ENCODE measurements around the gene BCAT1.
"Not testable (repeated sequence)": the region's sequence is repeated elsewhere in the genome, so short reads cannot be mapped to it uniquely, and the experiment has no call there.

Gene BCAT1

GRCh38 chr12:24956351-24956750, 7.5 kb upstream of the BCAT1 start:
- not testable (repeated sequence) for DNase-seq (ENCODE audit: low read depth)

- DNase-seq (ENCODE audit: low read depth), result no peak
These were observed 7.0 kb upstream of the BCAT1 start for GRCh38 chr12:24955853-24956252.

- no peak for DNase-seq (ENCODE audit: low read depth)
These were observed 6.5 kb upstream of the BCAT1 start for GRCh38 chr12:24955389-24955788.

GRCh38 chr12:24954261-24954660, 5.4 kb upstream of the BCAT1 start:
- DNase-seq (ENCODE audit: low read depth), result no peak

DNA sequence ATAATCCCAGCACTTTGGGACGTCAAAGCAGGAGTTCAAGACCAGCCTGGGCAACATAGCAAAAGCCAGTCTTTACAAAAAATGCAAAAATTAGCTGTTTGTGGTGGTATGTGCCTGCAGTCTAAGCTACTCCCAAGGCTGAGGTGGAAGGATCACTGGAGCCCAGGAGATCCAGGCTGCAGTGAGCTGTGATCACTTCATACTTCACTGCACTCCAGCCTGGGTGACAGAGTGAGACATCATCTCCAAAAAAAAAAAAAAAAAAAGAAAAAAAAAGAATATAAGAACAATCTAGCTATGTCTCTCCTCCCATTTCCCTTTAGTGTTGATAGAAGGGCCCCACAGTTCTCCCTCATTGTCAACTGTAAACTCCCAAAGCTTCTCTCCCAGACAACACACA, 3.5 kb upstream of the BCAT1 start:
- DNase-seq (ENCODE audit: low read depth), result no peak

GRCh38 chr12:24950231-24950834, 1.4 kb upstream of the BCAT1 start:
- no peak for DNase-seq (ENCODE audit: low read depth)

DNA sequence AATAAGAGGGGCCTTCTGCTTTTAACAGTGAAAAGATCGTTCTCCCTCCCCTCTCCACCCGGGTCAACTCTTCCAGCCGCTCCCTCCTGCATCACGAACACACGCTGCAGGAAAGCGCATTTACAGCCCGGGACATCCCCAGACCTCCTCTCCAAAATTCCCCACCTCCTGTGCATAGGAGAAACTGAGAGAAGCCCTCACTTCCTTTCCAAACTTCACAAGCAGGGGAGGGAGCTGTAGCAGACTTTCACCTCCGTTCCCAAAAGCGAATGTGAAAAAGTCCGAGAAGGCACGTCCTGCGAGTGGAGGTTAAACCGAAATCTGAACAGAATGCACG, 513 bp downstream of the BCAT1 start:
- no peak for DNase-seq (ENCODE audit: low read depth)

- no peak for DNase-seq (ENCODE audit: low read depth)
These were observed 1.1 kb downstream of the BCAT1 start for GRCh38 chr12:24947541-24948419.

- DNase-seq (ENCODE audit: low read depth), result no peak
These were observed 3.1 kb downstream of the BCAT1 start for GRCh38 chr12:24945845-24946244.

- no peak for DNase-seq (ENCODE audit: low read depth)
These were observed 3.9 kb downstream of the BCAT1 start for GRCh38 chr12:24945039-24945438.

DNA sequence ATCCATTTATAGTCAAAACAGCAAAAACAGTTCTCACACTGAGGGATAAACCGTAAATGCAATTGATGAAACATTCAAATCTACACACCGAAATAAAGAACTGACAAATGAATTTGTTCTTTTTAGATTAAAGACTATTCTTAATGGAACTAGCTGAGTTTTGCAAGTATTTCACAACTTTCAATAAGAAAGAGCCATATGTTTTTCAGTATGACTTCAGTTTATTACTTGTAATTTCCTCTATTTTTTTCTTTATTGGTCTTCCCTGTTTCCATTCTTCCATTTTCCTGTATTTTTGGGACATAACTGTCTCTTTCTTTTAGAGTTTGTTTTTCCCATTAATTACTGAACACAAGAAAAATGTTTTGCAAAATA, 4.3 kb downstream of the BCAT1 start:
- DNase-seq (ENCODE audit: low read depth), result no peak

DNA sequence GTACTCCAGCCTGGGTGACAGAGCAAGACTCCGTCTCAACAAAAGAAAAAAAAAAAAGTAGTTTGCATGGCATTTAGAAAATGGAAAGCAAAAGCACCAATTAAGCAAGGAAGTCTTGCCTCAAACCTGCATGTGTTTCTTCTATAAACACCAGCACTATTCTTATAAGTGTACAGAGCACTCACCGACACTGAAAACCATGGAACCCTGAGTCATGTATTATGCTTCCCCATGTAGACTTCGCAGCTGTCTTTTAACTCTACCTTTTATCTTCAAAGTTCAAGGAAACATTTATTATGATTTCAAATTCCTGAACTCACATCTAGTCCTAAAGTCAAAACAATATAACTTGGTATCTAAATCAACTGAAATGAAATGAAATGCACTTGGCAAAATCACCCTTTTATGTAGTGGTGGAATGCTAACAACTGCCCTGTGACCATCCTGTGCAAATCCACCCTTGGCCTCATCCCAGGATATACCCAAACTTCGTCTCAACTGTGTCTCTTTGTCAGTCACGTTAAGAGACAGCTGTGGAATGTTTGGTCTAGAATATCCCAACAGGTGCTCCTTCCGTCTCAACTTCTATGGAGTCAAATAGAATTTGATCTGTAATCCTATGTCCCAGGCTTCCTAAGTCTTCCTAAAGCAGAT, 4.8 kb downstream of the BCAT1 start:
- DNase-seq (ENCODE audit: low read depth), result no peak

DNA sequence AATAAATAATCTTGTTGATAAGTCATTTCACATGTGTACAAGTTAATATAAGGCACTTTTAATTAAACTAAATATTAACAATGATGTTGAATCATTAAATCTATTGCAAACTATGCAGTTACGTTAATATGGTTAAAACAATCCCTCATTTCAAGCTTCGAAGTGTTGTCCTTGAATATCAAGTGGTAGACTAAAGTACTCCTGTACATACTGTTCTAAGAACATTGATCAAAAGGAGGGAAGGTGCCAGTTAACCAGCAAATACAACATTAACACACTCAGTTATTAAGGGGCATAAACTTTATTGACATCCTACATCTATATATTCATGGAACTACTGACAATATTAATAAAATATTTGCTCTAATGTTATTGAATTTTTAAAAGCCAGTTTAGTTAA, 8.7 kb downstream of the BCAT1 start:
- DNase-seq (ENCODE audit: low read depth), result no peak

GRCh38 chr12:24939551-24939950, 9.3 kb downstream of the BCAT1 start:
- DNase-seq (ENCODE audit: low read depth), result not testable (repeated sequence)

DNA sequence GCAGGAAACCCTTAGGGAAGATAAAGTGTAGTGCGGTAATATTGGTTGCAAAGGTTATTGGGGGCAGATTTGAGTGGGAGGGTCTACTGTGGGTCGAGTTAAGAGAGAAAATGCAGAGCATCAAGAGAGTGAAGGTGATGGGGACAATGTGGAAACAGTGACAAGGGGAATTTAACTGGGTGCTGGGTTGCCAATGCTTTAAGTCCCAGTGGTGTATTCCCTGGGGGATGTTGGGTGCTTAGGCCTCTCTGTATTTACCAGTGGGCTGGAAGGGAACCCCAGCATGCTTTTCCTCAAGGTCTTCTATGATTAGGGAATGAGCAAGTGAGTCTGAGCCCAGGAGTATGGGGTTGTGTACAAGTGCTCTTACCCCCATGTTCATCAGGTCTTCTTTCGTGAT, 10.6 kb downstream of the BCAT1 start:
- no peak for DNase-seq (ENCODE audit: low read depth)

DNA sequence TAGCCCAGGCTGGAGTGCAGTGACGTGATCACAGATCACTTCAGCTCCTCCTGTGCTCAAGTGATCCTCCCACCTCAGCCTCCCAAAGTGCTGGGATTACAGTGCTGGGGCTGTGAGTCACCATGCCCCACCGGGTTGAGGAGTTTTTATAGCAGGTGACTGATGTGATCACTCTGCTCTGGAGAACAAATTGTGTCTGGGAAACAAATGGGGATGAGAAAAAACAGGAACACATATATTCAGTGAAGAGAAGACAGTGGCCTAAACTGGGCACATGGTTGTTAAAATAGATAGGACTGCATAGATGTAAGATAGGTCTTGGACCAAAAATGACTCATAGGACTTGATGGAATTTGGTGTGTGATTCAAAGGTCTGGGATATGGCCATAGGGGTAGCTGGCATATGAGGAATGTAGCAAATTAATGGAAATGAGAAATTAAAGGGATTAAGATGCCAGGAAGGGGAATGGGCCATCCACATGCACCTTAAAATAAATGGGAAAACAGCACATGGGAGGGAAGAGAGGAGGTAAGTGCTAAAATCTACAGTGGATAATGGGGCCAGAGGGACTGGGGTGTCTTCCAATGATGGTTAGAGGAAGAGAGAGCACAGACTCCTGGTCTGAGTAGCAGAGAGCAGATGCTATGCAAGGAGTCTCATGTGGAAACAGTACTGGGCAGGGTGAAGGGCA, 11.2 kb downstream of the BCAT1 start:
- no peak for DNase-seq (ENCODE audit: low read depth)

DNA sequence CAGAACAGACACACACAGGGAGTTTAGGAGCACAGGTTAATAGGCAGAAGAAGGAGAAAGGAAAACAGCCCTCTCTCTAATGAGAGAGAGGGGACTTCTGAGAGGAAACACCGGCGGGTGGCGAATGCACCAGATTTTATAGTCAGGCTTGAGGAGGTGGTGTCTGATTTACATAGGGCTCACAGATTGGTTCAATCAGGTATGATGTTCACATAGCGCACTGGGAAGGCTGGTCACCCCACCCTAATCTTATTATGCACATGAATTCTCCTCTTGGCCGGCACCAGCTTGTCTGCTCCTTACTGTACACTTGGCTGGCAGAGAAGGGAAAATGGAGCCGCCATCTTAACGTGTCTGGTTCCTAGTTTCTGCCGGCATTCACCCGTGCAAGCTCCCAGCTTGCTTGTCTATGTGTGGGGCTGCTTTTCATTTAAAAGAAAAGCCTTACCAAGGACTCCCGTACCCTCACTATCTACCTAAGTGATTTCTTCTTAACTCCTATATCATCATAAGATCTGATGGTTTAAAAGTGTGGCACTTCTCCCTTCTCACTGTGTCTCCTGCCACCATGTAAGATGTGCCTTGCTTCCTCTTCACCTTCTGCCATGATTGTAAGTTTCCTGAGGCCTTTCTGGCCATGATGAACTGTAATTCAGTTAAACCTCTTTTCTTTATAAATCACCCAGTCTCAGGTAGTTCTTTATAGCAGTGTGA, 15.1 kb downstream of the BCAT1 start:
- no peak for DNase-seq (ENCODE audit: low read depth)

DNA sequence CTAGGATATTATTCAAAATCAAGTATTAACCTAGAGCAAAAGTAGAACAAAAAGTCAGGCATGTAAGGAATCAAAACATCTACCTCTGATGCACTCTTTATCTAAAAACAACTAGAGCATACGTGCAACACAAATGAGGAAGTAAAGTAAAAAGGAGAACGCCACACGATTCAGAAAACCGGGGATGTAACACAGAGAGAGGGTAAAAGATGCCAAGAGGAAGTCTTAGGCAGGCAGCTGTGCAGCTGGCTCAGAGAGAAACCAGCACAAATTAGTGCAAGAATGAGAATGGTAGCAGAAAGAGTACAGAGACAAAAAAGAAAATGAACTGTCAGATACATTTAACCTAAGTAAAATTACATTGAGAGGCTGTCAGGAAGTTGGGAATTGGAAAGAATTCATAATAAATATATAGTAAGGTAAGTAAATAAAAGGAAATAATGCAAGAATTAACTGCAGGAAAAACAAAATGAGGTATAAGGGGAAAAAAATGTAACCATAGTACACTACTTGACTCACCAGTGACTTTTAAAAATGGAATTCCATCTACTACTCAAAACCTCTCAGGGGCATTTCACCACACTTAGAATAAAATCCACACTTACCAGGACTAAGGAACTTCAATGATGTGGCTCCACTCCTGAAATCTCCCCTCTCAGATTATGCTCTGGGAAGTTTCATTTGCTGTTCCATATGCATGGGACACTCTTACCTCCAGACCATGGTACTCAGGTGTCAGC, 17.1 kb downstream of the BCAT1 start:
- no peak for DNase-seq (ENCODE audit: low read depth)

- no peak for DNase-seq (ENCODE audit: low read depth)
These were observed 18.9 kb downstream of the BCAT1 start for GRCh38 chr12:24929953-24930352.

GRCh38 chr12:24928533-24929306, 20.2 kb downstream of the BCAT1 start:
- not testable (repeated sequence) for DNase-seq (ENCODE audit: low read depth)

GRCh38 chr12:24928131-24928530, 20.8 kb downstream of the BCAT1 start:
- DNase-seq (ENCODE audit: low read depth), result no peak
